H1 (cell line): ENCODE data around the gene LRRC61. TPM values are rescaled to one million over a fixed set of nuclear protein-coding genes. Genes with fewer than 3 reads are reported as not detected.
A peak's percentile ranks its signal among the peaks of the same experiment; 100 is the strongest.

Source experiments
- CTCF ChIA-PET: fragments of 300-600 bp; sonication (Branson Sonifier 250); formaldehyde crosslinking; loops from one replicate; lab custom pipeline; 2021; ENCODE audit not compliant: partially characterized antibody; lab: Charles Lee
- POLR2A ChIA-PET: fragments of 300-600 bp; sonication (Branson Sonifier 250); formaldehyde crosslinking; loops from one replicate; lab custom pipeline; 2021; ENCODE audit warnings: inconsistent platforms; ENCODE audit not compliant: partially characterized antibody; lab: Charles Lee
- DNase-seq, 2 experiments: peaks; one replicate each; pipeline versions ENCODE4 v3.0.0 to v3.0.0-alpha.2; 2010 to 2022; ENCODE audit warnings: low spot score in 2 of 2, low read depth in 1 of 2, mixed read lengths in 1 of 2
- FAIRE-seq: peaks from 2 replicates; lab custom pipeline; 2011; peaks lifted over from hg19 to GRCh38; lab: Jason Lieb, UNC
- H2AFZ ChIP-seq: 2 replicates; pipeline ENCODE4 v1.8.1; 2012; ENCODE audit warnings: low read length, inconsistent platforms
- H2AK5ac ChIP-seq: 2 replicates; pipeline ENCODE4 v1.6.1; 2013; ENCODE audit warnings: low read depth, low read length
- H2BK120ac ChIP-seq: replicated peaks from 2 replicates; pipeline ENCODE3; 2013; ENCODE audit warnings: low read depth, low read length, inconsistent platforms
- H2BK12ac ChIP-seq: 2 replicates; pipeline ENCODE4 v1.6.1; 2013; ENCODE audit warnings: low read depth, low read length
- H2BK15ac ChIP-seq: 2 replicates; pipeline ENCODE4 v1.6.1; 2013; ENCODE audit warnings: low read length
- H2BK20ac ChIP-seq: 2 replicates; pipeline ENCODE4 v1.6.1; 2013; ENCODE audit warnings: low read length
- H2BK5ac ChIP-seq: 2 replicates; pipeline ENCODE4 v1.6.1; 2013; ENCODE audit warnings: low read depth, low read length
- H3K14ac ChIP-seq: 2 replicates; pipeline ENCODE4 v1.6.1; 2013; ENCODE audit warnings: inconsistent platforms; ENCODE audit not compliant: insufficient read length
- H3K18ac ChIP-seq: 2 replicates; pipeline ENCODE4 v1.6.1; 2013; ENCODE audit warnings: low read length; ENCODE audit errors: extremely low read depth
- H3K23ac ChIP-seq: 2 replicates; pipeline ENCODE4 v1.6.1; 2013; ENCODE audit warnings: inconsistent platforms; ENCODE audit not compliant: insufficient read length
- H3K23me2 ChIP-seq: 2 replicates; pipeline ENCODE4 v1.6.1; 2013; ENCODE audit warnings: low read depth, low read length
- H3K27ac ChIP-seq: 2 replicates; pipeline ENCODE4 v1.6.1; 2011; ENCODE audit warnings: low read depth, low read length, inconsistent platforms
- H3K27me3 ChIP-seq, 4 experiments: replicated peaks in 1 of 4; 1 replicate in 1 of 4; 2 replicates in 3 of 4; pipeline versions ENCODE4 v1.6.1 to v1.8.1; 2011 to 2013; ENCODE audit warnings: low read length in 3 of 4, mild to moderate bottlenecking in 3 of 4, inconsistent platforms in 2 of 4, mixed read lengths in 2 of 4, moderate library complexity in 1 of 4; ENCODE audit not compliant: control insufficient read depth in 3 of 4, insufficient read depth in 3 of 4; ENCODE audit errors: extremely low read depth in 1 of 4
- H3K36me3 ChIP-seq, 4 experiments: 2 replicates each; pipeline versions ENCODE4 v1.6.1 to v1.8.1; 2011 to 2013; ENCODE audit warnings: mild to moderate bottlenecking in 4 of 4, low read length in 3 of 4, moderate library complexity in 2 of 4, control low read depth in 1 of 4, inconsistent platforms in 1 of 4; ENCODE audit not compliant: insufficient read depth in 4 of 4, control insufficient read depth in 2 of 4
- H3K4ac ChIP-seq: replicated peaks from 2 replicates; pipeline ENCODE3; 2013; ENCODE audit warnings: low read length, low read depth, mixed read lengths, inconsistent platforms; ENCODE audit not compliant: insufficient read length
- H3K4me1 ChIP-seq, 4 experiments: replicated peaks in 1 of 4; 1 replicate in 1 of 4; 2 replicates in 3 of 4; pipeline versions ENCODE4 v1.6.1 to v1.8.1; 2011 to 2013; ENCODE audit warnings: low read length in 3 of 4, inconsistent platforms in 2 of 4, mixed read lengths in 1 of 4; ENCODE audit not compliant: insufficient read depth in 4 of 4, control insufficient read depth in 3 of 4
- H3K4me2 ChIP-seq, 2 experiments: 2 replicates each; pipeline versions ENCODE4 v1.6.1 to v1.8.1; 2011 to 2013; ENCODE audit warnings: low read depth in 2 of 2, low read length in 2 of 2, control low read depth in 1 of 2, inconsistent platforms in 1 of 2, mild to moderate bottlenecking in 1 of 2; ENCODE audit not compliant: insufficient read depth in 1 of 2
- H3K4me3 ChIP-seq, 4 experiments: fragments of 200-600, 300-600 bp in 1 of 4; sonication (generic), shearing (Covaris generic), sonication (Bioruptor Twin) in 1 of 4; 2 replicates each; pipeline versions ENCODE4 v1.5.1 to v1.8.1; 2011 to 2016; ENCODE audit warnings: low read length in 4 of 4, low read depth in 3 of 4, control low read depth in 2 of 4, inconsistent platforms in 2 of 4, mild to moderate bottlenecking in 2 of 4, mixed read lengths in 1 of 4, moderate library complexity in 1 of 4; ENCODE audit not compliant: insufficient read depth in 2 of 4; ENCODE audit errors: extremely low read depth in 1 of 4
- H3K56ac ChIP-seq: replicated peaks from 2 replicates; pipeline ENCODE3; 2013; ENCODE audit warnings: low read depth, mild to moderate bottlenecking, mixed read lengths, low read length, inconsistent platforms; ENCODE audit not compliant: insufficient read length
- H3K79me1 ChIP-seq: 2 replicates; pipeline ENCODE4 v1.6.1; 2013; ENCODE audit warnings: low read depth, low read length, control low read depth
- H3K79me2 ChIP-seq, 2 experiments: 2 replicates each; pipeline versions ENCODE4 v1.6.1 to v1.8.1; 2012 to 2013; ENCODE audit warnings: low read length in 2 of 2, mild to moderate bottlenecking in 2 of 2, inconsistent platforms in 1 of 2; ENCODE audit not compliant: insufficient read depth in 2 of 2, control insufficient read depth in 1 of 2
- H3K9ac ChIP-seq, 4 experiments: replicated peaks in 1 of 4; 1 replicate in 1 of 4; 2 replicates in 3 of 4; pipeline versions ENCODE4 v1.6.1 to v1.8.1; 2011 to 2013; ENCODE audit warnings: low read depth in 3 of 4, low read length in 3 of 4, control low read depth in 2 of 4, mild to moderate bottlenecking in 2 of 4, moderate library complexity in 2 of 4, inconsistent platforms in 1 of 4; ENCODE audit errors: extremely low read depth in 1 of 4
- H3K9me3 ChIP-seq, 2 experiments: 2 replicates each; pipeline versions ENCODE4 v1.6.1 to v1.8.1; 2012 to 2013; ENCODE audit warnings: mild to moderate bottlenecking in 2 of 2, moderate library complexity in 2 of 2, control low read depth in 1 of 2, inconsistent platforms in 1 of 2, low read depth in 1 of 2, low read length in 1 of 2, mixed read lengths in 1 of 2; ENCODE audit not compliant: insufficient read depth in 2 of 2
- H4K20me1 ChIP-seq, 2 experiments: replicated peaks in 1 of 2; 2 replicates each; pipeline versions ENCODE3 to v1.8.1; 2011 to 2013; ENCODE audit warnings: inconsistent platforms in 2 of 2, low read length in 2 of 2, mild to moderate bottlenecking in 1 of 2; ENCODE audit not compliant: insufficient read depth in 2 of 2, control insufficient read depth in 1 of 2
- H4K5ac ChIP-seq: 2 replicates; pipeline ENCODE4 v1.6.1; 2013; ENCODE audit warnings: low read length, low read depth, mixed read lengths, inconsistent platforms; ENCODE audit not compliant: insufficient read length
- H4K8ac ChIP-seq: 2 replicates; pipeline ENCODE4 v1.8.0; 2013; ENCODE audit warnings: mild to moderate bottlenecking, moderate library complexity, low read length, inconsistent platforms; ENCODE audit not compliant: insufficient read depth; ENCODE audit errors: extremely low read depth
- H4K91ac ChIP-seq: replicated peaks from 2 replicates; pipeline ENCODE3; 2013; ENCODE audit warnings: low read length, mixed read lengths, inconsistent platforms; ENCODE audit not compliant: insufficient read length
- CTBP2 ChIP-seq: IDR thresholded peaks from 2 replicates; pipeline ENCODE4 v1.7.0; 2011; ENCODE audit warnings: borderline replicate concordance, mild to moderate bottlenecking, moderate library complexity, mixed read lengths, low read length; ENCODE audit not compliant: insufficient read depth, insufficient read length
- HDAC6 ChIP-seq: IDR thresholded peaks from one replicate; pipeline ENCODE4 v1.7.1; 2012; ENCODE audit warnings: low read depth, mild to moderate bottlenecking, inconsistent platforms, low read length, moderate library complexity
- POLR2AphosphoS5 ChIP-seq: IDR thresholded peaks from 2 replicates; pipeline ENCODE4 v1.6.1; 2011; ENCODE audit warnings: low read depth, low read length
- SP2 ChIP-seq: IDR thresholded peaks from 2 replicates; pipeline ENCODE4 v1.6.1; 2012; ENCODE audit warnings: mild to moderate bottlenecking, low read length, inconsistent platforms
- YY1 ChIP-seq: IDR thresholded peaks from 2 replicates; pipeline ENCODE4 v1.6.1; 2011; ENCODE audit warnings: low read depth, mild to moderate bottlenecking, low read length
- ZNF274 ChIP-seq: IDR thresholded peaks from 2 replicates; pipeline ENCODE4 v1.7.0; 2012; ENCODE audit warnings: low read length, borderline replicate concordance; ENCODE audit errors: extremely low read depth
- WGBS, 2 experiments: shearing (Covaris generic) in 1 of 2; methylation state at CpG; one replicate each; pipeline versions ENCODE4 v1.1.6 to v1.1.7; 2013 to 2015; ENCODE audit warnings: low lambda C conversion rate in 2 of 2, mixed read lengths in 2 of 2, inconsistent platforms in 1 of 2, low coverage in 1 of 2, missing lambda C conversion rate in 1 of 2; ENCODE audit not compliant: insufficient replicate concordance in 2 of 2, insufficient coverage in 1 of 2, insufficient read length in 1 of 2; ENCODE audit errors: extremely low coverage in 1 of 2, missing lambda C conversion rate in 1 of 2; 5-methylcytosine and 5-hydroxymethylcytosine counted together
- polyA plus RNA-seq, 7 experiments: library from polyadenylated mRNA; depleted of rRNA in 3 of 7; stranded (reverse) in 5 of 7; unstranded in 2 of 7; fragments of >200 nt in 5 of 7; fragments of 200-250 nt in 2 of 7; gene quantifications; 1 replicate in 5 of 7; 2 replicates in 1 of 7; 4 replicates in 1 of 7; pipeline versions ENCODE4 v1.2.1 to v1.2.3, GENCODE V29; 2011 to 2013; ENCODE audit warnings: missing spikeins in 2 of 7, mixed read lengths in 2 of 7
- total RNA-seq: library from RNA; stranded (reverse); fragmentation: NEBNext Ultra II Directional; extraction: Animal tissue kit (Norgen Biotek cat#: 25700); gene quantifications from 2 replicates; pipeline ENCODE4 v1.2.1, GENCODE V29; 2021
- TF ChIP-seq, protein P1 (sequence below): IDR thresholded peaks from 2 replicates; pipeline ENCODE4 v1.6.1; 2011; ENCODE audit warnings: low read length, improper control_type of control experiment
- TF ChIP-seq, protein P2 (sequence below): IDR thresholded peaks from 2 replicates; pipeline ENCODE4 v1.6.1; 2011; ENCODE audit warnings: low read depth, mild to moderate bottlenecking, low read length; ENCODE audit not compliant: insufficient read depth
- TF ChIP-seq, protein P3 (sequence below): IDR thresholded peaks from 2 replicates; pipeline ENCODE4 v1.6.1; 2012; ENCODE audit warnings: low read length, inconsistent platforms

The LRRC61 gene
- total and polyA plus RNA-seq, 2 of the 8 experiments (the other 6 are each of a cell fraction or from before 2014, with no cell fraction given): 0.73 to 44.8 TPM

DNA sequence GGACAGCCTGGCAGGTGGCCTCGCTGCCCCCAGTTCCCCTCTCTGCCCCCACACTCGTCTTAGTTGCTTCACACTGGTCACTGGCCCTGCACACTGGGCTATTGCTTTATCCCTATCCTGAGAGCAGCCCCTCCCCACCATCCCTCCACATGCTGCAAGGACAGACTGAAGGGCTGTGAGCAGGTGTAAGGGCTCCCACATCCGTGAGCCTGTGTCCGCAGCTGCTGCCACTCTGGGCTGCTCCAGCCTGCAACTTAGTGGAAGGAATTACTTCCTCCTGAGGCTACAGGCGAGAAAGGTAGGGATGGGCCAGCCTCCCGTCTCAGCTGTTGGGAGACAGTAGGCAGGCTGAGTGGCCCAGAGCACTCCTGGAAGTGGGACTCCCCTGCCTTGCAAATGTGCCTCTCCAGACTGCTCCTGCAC lies 14.5 kb downstream of the LRRC61 start:
- no peak for FAIRE-seq
- Histone ChIP-seq H3K4me3 (no peak overlapping the region), H3K36me3 (peaks cover 2 to 25% (median 6%) of the 10 kb centered on the region in 4 experiments; a peak in 6 of 8 replicates), H3K9ac (no peak overlapping the region), H2BK12ac (0 out of 2 replicates have a peak overlapping the region, but pooled peaks have one; percentile 50), H3K4me1 (peaks cover 15 to 72% (median 40%) of the 10 kb centered on the region in 4 experiments), H3K9me3 (no peaks in the 10 kb centered on the region), H2BK5ac (no peak overlapping the region), H4K91ac (no peak overlapping the region), H3K4me2 (no peak overlapping the region), H2AK5ac (peak overlapping the region; percentile 84; the same call in 1 of the 2 replicates), H2BK20ac (no peak overlapping the region), H3K14ac (no peak overlapping the region), H4K5ac (no peak overlapping the region), H3K27me3 (peaks cover 0 to 13% (median 11%) of the 10 kb centered on the region in 4 experiments; a peak in 6 of 7 replicates), H3K23ac (no peak overlapping the region), H2BK120ac (no peak overlapping the region), H3K27ac (no peak overlapping the region), H3K79me2 (peaks cover 0 to 22% of the 10 kb centered on the region in 2 experiments; a peak in 2 of 4 replicates), H2AFZ (no peak overlapping the region), H3K56ac (no peak overlapping the region), H3K23me2 (peaks cover 17% of the 10 kb centered on the region), H4K20me1 (peaks cover 9 to 18% of the 10 kb centered on the region in 2 experiments), H4K8ac (0 out of 2 replicates have a peak overlapping the region, but pooled peaks have one; percentile 5), H3K79me1 (peaks cover 6% of the 10 kb centered on the region), H3K18ac (0 out of 2 replicates have a peak overlapping the region, but pooled peaks have one; percentile 48), H2BK15ac (peak overlapping the region; percentile 25; the same call in 1 of the 2 replicates), H3K4ac (no peak overlapping the region)
- ChIA-PET POLR2A (interaction anchor here (0.6 to 7.6 kb wide), 13 partner anchors 8 to 77 kb away, joined by 3 to 76 read pairs (median 6); partner anchors contain the start of gene REPIN1), CTCF (interaction anchor here (1.0 to 2.2 kb wide), 8 partner anchors 9 to 46 kb away, joined by 3 to 8 read pairs (median 4); no protein-coding TSS in a partner anchor)
- WGBS, 2 experiments: 88% methylated on average over 6 of the region's 6 CpGs; no CpG with 5 or more reads in 1 of the 2 experiments
- no peak for DNase-seq
- TF ChIP-seq SP2 (no peak), YY1 (no peak), HDAC6 (no peak), POLR2AphosphoS5 (no peak), ZNF274 (no peak), CTBP2 (no peak)
- TF ChIP-seq, protein P1, sequence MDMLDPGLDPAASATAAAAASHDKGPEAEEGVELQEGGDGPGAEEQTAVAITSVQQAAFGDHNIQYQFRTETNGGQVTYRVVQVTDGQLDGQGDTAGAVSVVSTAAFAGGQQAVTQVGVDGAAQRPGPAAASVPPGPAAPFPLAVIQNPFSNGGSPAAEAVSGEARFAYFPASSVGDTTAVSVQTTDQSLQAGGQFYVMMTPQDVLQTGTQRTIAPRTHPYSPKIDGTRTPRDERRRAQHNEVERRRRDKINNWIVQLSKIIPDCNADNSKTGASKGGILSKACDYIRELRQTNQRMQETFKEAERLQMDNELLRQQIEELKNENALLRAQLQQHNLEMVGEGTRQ: no peak
- TF ChIP-seq, protein P2, sequence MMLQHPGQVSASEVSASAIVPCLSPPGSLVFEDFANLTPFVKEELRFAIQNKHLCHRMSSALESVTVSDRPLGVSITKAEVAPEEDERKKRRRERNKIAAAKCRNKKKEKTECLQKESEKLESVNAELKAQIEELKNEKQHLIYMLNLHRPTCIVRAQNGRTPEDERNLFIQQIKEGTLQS: no peak
- TF ChIP-seq, protein P3, sequence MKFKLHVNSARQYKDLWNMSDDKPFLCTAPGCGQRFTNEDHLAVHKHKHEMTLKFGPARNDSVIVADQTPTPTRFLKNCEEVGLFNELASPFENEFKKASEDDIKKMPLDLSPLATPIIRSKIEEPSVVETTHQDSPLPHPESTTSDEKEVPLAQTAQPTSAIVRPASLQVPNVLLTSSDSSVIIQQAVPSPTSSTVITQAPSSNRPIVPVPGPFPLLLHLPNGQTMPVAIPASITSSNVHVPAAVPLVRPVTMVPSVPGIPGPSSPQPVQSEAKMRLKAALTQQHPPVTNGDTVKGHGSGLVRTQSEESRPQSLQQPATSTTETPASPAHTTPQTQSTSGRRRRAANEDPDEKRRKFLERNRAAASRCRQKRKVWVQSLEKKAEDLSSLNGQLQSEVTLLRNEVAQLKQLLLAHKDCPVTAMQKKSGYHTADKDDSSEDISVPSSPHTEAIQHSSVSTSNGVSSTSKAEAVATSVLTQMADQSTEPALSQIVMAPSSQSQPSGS: no peak
